OCI-LY7 (cell line): Measurements from ENCODE around the gene THSD7B. TPM values are rescaled to one million over a fixed set of nuclear protein-coding genes. Genes with fewer than 3 reads are reported as not detected.
A peak's percentile ranks its signal among the peaks of the same experiment; 100 is the strongest.

Experiments used
- BruUV-seq: library from RNA; stranded (reverse); fragments of 400-500 nt; replicated peaks from 2 replicates; lab custom pipeline; 2021; lab: Mats Ljungman, UMichigan
- CTCF ChIA-PET: fragments of 300-600 bp; sonication (Branson Sonifier 250); formaldehyde crosslinking; loops from one replicate; lab custom pipeline; 2022; ENCODE audit warnings: antibody characterized with exemption; ENCODE audit not compliant: unreplicated experiment; lab: Charles Lee
- POLR2A ChIA-PET: fragments of 300-600 bp; sonication (Branson Sonifier 250); formaldehyde crosslinking; loops from one replicate; lab custom pipeline; 2022; ENCODE audit warnings: antibody characterized with exemption; lab: Charles Lee
- DNase-seq: peaks from one replicate; pipeline ENCODE4 v3.0.0-alpha.2; 2015; ENCODE audit warnings: low spot score
- H2AFZ ChIP-seq: fragments of 200-600 bp; sonication (generic), shearing (Covaris generic); 2 replicates; pipeline ENCODE4 v1.6.1; 2014; ENCODE audit warnings: mild to moderate bottlenecking, antibody characterized with exemption, low read length, moderate library complexity
- H3K27ac ChIP-seq: fragments of 200-600 bp; sonication (generic); 2 replicates; pipeline ENCODE4 v1.5.1; 2014; ENCODE audit warnings: mixed run types, low read depth, mild to moderate bottlenecking, moderate library complexity, low read length, inconsistent platforms; ENCODE audit not compliant: poor library complexity, severe bottlenecking
- H3K36me3 ChIP-seq: fragments of 200-600 bp; sonication (generic); 2 replicates; pipeline ENCODE4 v1.6.1; 2014; ENCODE audit warnings: mild to moderate bottlenecking, antibody characterized with exemption, low read length, moderate library complexity, mixed read lengths; ENCODE audit not compliant: insufficient read depth
- H3K4me1 ChIP-seq: fragments of 200-600 bp; sonication (generic); 2 replicates; pipeline ENCODE4 v1.5.1; 2014; ENCODE audit warnings: mild to moderate bottlenecking, low read length; ENCODE audit not compliant: insufficient read depth, poor library complexity, severe bottlenecking
- H3K4me2 ChIP-seq: fragments of 200-600 bp; sonication (generic); 2 replicates; pipeline ENCODE4 v1.6.1; 2014; ENCODE audit warnings: mild to moderate bottlenecking, low read length
- H3K4me3 ChIP-seq: fragments of 200-600 bp; sonication (generic); 2 replicates; pipeline ENCODE4 v1.5.1; 2014; ENCODE audit warnings: mild to moderate bottlenecking, low read depth, low read length; ENCODE audit not compliant: poor library complexity, severe bottlenecking
- H3K79me2 ChIP-seq: fragments of 200-600 bp; sonication (generic); 2 replicates; pipeline ENCODE4 v1.6.1; 2016; ENCODE audit warnings: low read depth, mild to moderate bottlenecking, low read length, moderate library complexity, mixed read lengths; ENCODE audit not compliant: insufficient read depth
- H3K9me2 ChIP-seq: fragments of 200-600 bp; sonication (generic); 2 replicates; pipeline ENCODE4 v1.6.1; 2016; ENCODE audit warnings: mild to moderate bottlenecking, low read length, mixed read lengths; ENCODE audit not compliant: insufficient read depth
- H3K9me3 ChIP-seq: fragments of 200-600 bp; sonication (generic); 2 replicates; pipeline ENCODE4 v1.6.1; 2014; ENCODE audit warnings: mild to moderate bottlenecking, mixed run types, low read length, mixed read lengths
- H4K20me1 ChIP-seq: fragments of 200-600 bp; sonication (generic); 2 replicates; pipeline ENCODE4 v1.6.1; 2014; ENCODE audit warnings: mild to moderate bottlenecking, antibody characterized with exemption, low read length, moderate library complexity, mixed read lengths; ENCODE audit not compliant: insufficient read depth
- EZH2phosphoT487 ChIP-seq: fragments of 200-600 bp; sonication (generic); IDR thresholded peaks from 2 replicates; pipeline ENCODE4 v1.6.1; 2018; ENCODE audit warnings: low read depth, borderline replicate concordance, mild to moderate bottlenecking, mixed run types, antibody characterized with exemption, low read length, moderate library complexity, mixed read lengths
- intact Hi-C: fragments of 100-400 bp; cut with micrococcal nuclease; formaldehyde crosslinking; loops from one replicate; pipeline ENCODE4 v1.10.0; 2022; ENCODE audit not compliant: unreplicated experiment
- total RNA-seq, 2 experiments: library from RNA; depleted of rRNA in 1 of 2; stranded (reverse); fragments of >200 nt in 1 of 2; shearing (Covaris generic) in 1 of 2; gene quantifications; 2 replicates each; pipeline ENCODE4 v1.2.3, GENCODE V29; 2014 to 2022
- TF ChIP-seq, protein P1 (sequence below): fragments of 200-600 bp; sonication (generic); conservative IDR thresholded peaks from 2 replicates; pipeline ENCODE4 v1.5.1; 2014; ENCODE audit warnings: mild to moderate bottlenecking, antibody characterized with exemption, low read length, moderate library complexity, mixed read lengths

The THSD7B gene
- total RNA-seq, 2 experiments from 2014 or later = 1.8 TPM

DNA sequence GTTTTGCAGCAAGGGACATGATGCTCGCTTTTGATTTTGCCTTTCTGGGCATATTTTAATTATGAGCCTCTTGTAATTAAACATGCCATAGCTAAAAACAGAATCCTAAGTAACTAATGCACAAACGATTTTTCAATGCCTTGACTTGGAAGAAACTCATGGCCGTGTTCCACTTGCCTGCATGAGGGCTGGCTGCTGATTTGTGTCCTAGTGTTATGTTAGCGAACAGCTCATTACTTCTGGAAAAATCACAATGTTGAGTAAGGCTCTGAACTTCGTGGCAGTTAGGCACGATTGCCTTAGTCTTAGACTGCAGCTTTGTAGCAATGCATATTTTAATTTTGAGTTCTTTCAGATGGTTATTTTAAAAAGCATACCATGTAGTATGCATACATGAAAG, 4.5 kb downstream of the THSD7B start:
- no peak for TF ChIP-seq EZH2phosphoT487
- TF ChIP-seq, protein P1, sequence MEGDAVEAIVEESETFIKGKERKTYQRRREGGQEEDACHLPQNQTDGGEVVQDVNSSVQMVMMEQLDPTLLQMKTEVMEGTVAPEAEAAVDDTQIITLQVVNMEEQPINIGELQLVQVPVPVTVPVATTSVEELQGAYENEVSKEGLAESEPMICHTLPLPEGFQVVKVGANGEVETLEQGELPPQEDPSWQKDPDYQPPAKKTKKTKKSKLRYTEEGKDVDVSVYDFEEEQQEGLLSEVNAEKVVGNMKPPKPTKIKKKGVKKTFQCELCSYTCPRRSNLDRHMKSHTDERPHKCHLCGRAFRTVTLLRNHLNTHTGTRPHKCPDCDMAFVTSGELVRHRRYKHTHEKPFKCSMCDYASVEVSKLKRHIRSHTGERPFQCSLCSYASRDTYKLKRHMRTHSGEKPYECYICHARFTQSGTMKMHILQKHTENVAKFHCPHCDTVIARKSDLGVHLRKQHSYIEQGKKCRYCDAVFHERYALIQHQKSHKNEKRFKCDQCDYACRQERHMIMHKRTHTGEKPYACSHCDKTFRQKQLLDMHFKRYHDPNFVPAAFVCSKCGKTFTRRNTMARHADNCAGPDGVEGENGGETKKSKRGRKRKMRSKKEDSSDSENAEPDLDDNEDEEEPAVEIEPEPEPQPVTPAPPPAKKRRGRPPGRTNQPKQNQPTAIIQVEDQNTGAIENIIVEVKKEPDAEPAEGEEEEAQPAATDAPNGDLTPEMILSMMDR = no peak
- CTCF ChIA-PET = no interaction called here
- H3K79me2 ChIP-seq = no peaks in the 10 kb centered on the region
- no peaks in the 10 kb centered on the region for H3K4me1 ChIP-seq
- H4K20me1 ChIP-seq = no peaks in the 10 kb centered on the region
- POLR2A ChIA-PET = no interaction called here
- no peak overlapping the region for H2AFZ ChIP-seq
- no peaks in the 10 kb centered on the region for H3K9me2 ChIP-seq
- intact Hi-C loops = no loop called here
- no peak overlapping the region for H3K4me2 ChIP-seq
- no peak overlapping the region for H3K27ac ChIP-seq
- H3K4me3 ChIP-seq = no peak overlapping the region
- H3K36me3 ChIP-seq = no peaks in the 10 kb centered on the region
- no peak for DNase-seq
- no TSS peak for BruUV-seq
- no peaks in the 10 kb centered on the region for H3K9me3 ChIP-seq

DNA sequence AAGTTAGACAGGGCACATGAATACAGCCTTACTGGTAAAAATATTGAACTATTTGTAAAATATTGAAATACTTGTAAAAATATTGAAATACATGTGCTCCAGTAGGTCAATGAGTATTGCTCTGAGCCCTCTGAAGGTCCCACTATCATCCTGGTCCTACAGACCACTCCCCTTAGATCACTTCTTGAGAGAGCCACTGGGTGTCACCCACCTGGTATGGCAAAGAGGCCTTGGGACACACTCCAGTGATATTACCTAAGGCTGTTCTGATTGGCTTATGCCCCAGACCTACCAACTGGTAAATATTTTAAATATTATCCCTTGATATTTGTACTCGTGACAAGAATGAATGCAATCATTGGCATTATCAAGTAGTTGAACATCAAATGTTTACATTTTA, 5.0 kb downstream of the THSD7B start:
- no TSS peak for BruUV-seq
- no peak for TF ChIP-seq EZH2phosphoT487
- TF ChIP-seq, protein P1 = 0 out of 2 replicates have a peak, but pooled peaks have one; percentile 16
- no peaks in the 10 kb centered on the region for H3K9me3 ChIP-seq
- no peak overlapping the region for H2AFZ ChIP-seq
- H3K27ac ChIP-seq = no peak overlapping the region
- no peak overlapping the region for H3K4me2 ChIP-seq
- no peaks in the 10 kb centered on the region for H3K9me2 ChIP-seq
- H3K4me1 ChIP-seq = no peaks in the 10 kb centered on the region
- CTCF ChIA-PET = no interaction called here
- H3K4me3 ChIP-seq = no peak overlapping the region
- H3K36me3 ChIP-seq = no peaks in the 10 kb centered on the region
- H4K20me1 ChIP-seq = no peaks in the 10 kb centered on the region
- no peak for DNase-seq
- intact Hi-C loops = no loop called here
- H3K79me2 ChIP-seq = no peaks in the 10 kb centered on the region
- POLR2A ChIA-PET = no interaction called here

DNA sequence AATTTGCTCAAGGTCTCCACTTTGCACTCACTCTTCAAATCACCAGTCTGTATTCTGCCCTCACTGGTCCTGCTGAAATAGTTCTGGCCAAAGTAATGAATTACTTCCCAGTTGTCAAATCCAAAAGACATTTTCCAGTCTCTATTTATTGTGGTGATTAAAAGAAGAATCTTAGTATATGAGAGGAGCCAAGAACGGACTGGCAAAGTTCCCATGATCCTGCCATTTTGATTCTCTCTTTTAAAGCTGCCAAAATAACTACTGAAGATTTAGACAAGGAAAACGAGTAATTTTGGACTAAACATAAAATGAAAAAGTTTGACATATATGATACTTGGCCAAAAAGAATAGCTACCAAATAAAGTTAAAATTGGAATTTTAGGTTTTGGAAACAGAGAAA, 12.0 kb downstream of the THSD7B start:
- no peak for TF ChIP-seq EZH2phosphoT487
- TF ChIP-seq, protein P1 = no peak
- ChIA-PET POLR2A (no interaction called here), CTCF (no interaction called here)
- Histone ChIP-seq H3K9me2 (no peaks in the 10 kb centered on the region), H3K36me3 (no peaks in the 10 kb centered on the region), H4K20me1 (no peaks in the 10 kb centered on the region), H3K9me3 (no peaks in the 10 kb centered on the region), H2AFZ (no peak overlapping the region), H3K79me2 (no peaks in the 10 kb centered on the region), H3K4me1 (no peaks in the 10 kb centered on the region), H3K4me2 (no peak overlapping the region), H3K27ac (no peak overlapping the region), H3K4me3 (no peak overlapping the region)
- BruUV-seq = no TSS peak
- DNase-seq = no peak
- intact Hi-C loops = no loop called here
